MM.1S (cell line): ENCODE measurements around the gene SLC16A1.

Experiments used
- DNase-seq: peaks from one replicate; pipeline ENCODE4 v3.0.0-alpha.2; 2015
- H2AFZ ChIP-seq: fragments of 300-600 bp; sonication (generic); 2 replicates; pipeline ENCODE4 v1.6.0; 2016; ENCODE audit warnings: antibody characterized with exemption, low read length
- H3F3A ChIP-seq: fragments of 300-600 bp; sonication (generic); 2 replicates; pipeline ENCODE4 v1.6.1; 2016; ENCODE audit warnings: mild to moderate bottlenecking, antibody characterized with exemption, low read length, moderate library complexity, mixed read lengths; ENCODE audit not compliant: insufficient read depth
- H3K27ac ChIP-seq: fragments of 300-600 bp; sonication (generic); 2 replicates; pipeline ENCODE4 v1.5.1; 2016; ENCODE audit warnings: mild to moderate bottlenecking, low read length
- H3K27me3 ChIP-seq: fragments of 300-600 bp; sonication (generic); replicated peaks from 2 replicates; pipeline ENCODE4 v1.6.0; 2016; ENCODE audit warnings: low read length; ENCODE audit not compliant: insufficient read depth
- H3K36me3 ChIP-seq: fragments of 300-600 bp; sonication (generic); replicated peaks from 2 replicates; pipeline ENCODE4 v1.6.1; 2016; ENCODE audit warnings: mild to moderate bottlenecking, low read length, mixed read lengths; ENCODE audit not compliant: insufficient read depth
- H3K4me1 ChIP-seq: fragments of 300-600 bp; sonication (generic); 2 replicates; pipeline ENCODE4 v1.6.1; 2016; ENCODE audit warnings: low read length, mixed read lengths
- H3K4me2 ChIP-seq: fragments of 300-600 bp; sonication (generic); 2 replicates; pipeline ENCODE4 v1.6.0; 2016; ENCODE audit warnings: low read depth, low read length
- H3K4me3 ChIP-seq: fragments of 300-600 bp; sonication (generic); 2 replicates; pipeline ENCODE4 v1.5.1; 2016; ENCODE audit warnings: low read length, mixed read lengths
- H3K79me2 ChIP-seq: fragments of 300-600 bp; sonication (generic); 2 replicates; pipeline ENCODE4 v1.6.1; 2016; ENCODE audit warnings: mixed run types, low read length, mixed read lengths
- H3K9ac ChIP-seq: fragments of 300-600 bp; sonication (generic); 2 replicates; pipeline ENCODE4 v1.6.1; 2016; ENCODE audit warnings: low read length, mixed read lengths
- H3K9me2 ChIP-seq: fragments of 300-600 bp; sonication (generic); replicated peaks from 2 replicates; pipeline ENCODE4 v1.6.1; 2016; ENCODE audit warnings: mild to moderate bottlenecking, low read length, mixed read lengths; ENCODE audit not compliant: insufficient read depth
- H3K9me3 ChIP-seq: fragments of 300-600 bp; sonication (generic); replicated peaks from 2 replicates; pipeline ENCODE4 v1.6.1; 2016; ENCODE audit warnings: mild to moderate bottlenecking, low read length, mixed read lengths; ENCODE audit not compliant: insufficient read depth
- H4K20me1 ChIP-seq: fragments of 300-600 bp; sonication (generic); 2 replicates; pipeline ENCODE4 v1.6.1; 2016; ENCODE audit warnings: mild to moderate bottlenecking, low read length, moderate library complexity, mixed read lengths; ENCODE audit not compliant: insufficient read depth
- CTCF ChIP-seq: fragments of 300-600 bp; sonication (generic); IDR thresholded peaks from 2 replicates; pipeline ENCODE4 v1.5.1; 2016; ENCODE audit warnings: antibody characterized with exemption, low read length, mixed read lengths
- EZH2 ChIP-seq: fragments of 300-600 bp; sonication (generic); optimal IDR thresholded peaks from 2 replicates; pipeline ENCODE3; 2017; ENCODE audit warnings: low read depth, mild to moderate bottlenecking, antibody characterized with exemption, low read length, mixed read lengths
- EZH2phosphoT487 ChIP-seq: fragments of 300-600 bp; sonication (generic); IDR thresholded peaks from 2 replicates; pipeline ENCODE4 v1.6.1; 2018; ENCODE audit warnings: antibody characterized with exemption, low read length

Gene SLC16A1

GRCh38 chr1:112927462-112927990 is 28.5 kb downstream of the SLC16A1 start:
- Histone ChIP-seq H3K36me3 (no peaks in the 10 kb centered on the region), H3K4me2 (no peak overlapping the region), H4K20me1 (no peaks in the 10 kb centered on the region), H3K9me2 (no peaks in the 10 kb centered on the region), H3K27ac (no peak overlapping the region), H3K27me3 (no peaks in the 10 kb centered on the region), H3F3A (no peaks in the 10 kb centered on the region), H3K9me3 (no peaks in the 10 kb centered on the region), H3K9ac (no peak overlapping the region), H3K79me2 (peaks cover 24% of the 10 kb centered on the region), H2AFZ (no peak overlapping the region), H3K4me1 (no peaks in the 10 kb centered on the region), H3K4me3 (no peak overlapping the region)
- DNase-seq: no peak
- TF ChIP-seq EZH2phosphoT487: no peak
- no peak for TF ChIP-seq CTCF
- TF ChIP-seq EZH2: no peak

GRCh38 chr1:112926858-112927257 is 29.1 kb downstream of the SLC16A1 start:
- no peak overlapping the region for H3K9ac ChIP-seq
- no peaks in the 10 kb centered on the region for H3K4me1 ChIP-seq
- no peaks in the 10 kb centered on the region for H4K20me1 ChIP-seq
- H3K9me3 ChIP-seq: no peaks in the 10 kb centered on the region
- no peak for DNase-seq
- H2AFZ ChIP-seq: no peak overlapping the region
- H3K27me3 ChIP-seq: no peaks in the 10 kb centered on the region
- TF ChIP-seq CTCF (no peak), EZH2 (no peak), EZH2phosphoT487 (no peak)
- H3K4me2 ChIP-seq: no peak overlapping the region
- no peaks in the 10 kb centered on the region for H3F3A ChIP-seq
- no peak overlapping the region for H3K27ac ChIP-seq
- peaks cover 18% of the 10 kb centered on the region for H3K79me2 ChIP-seq
- no peaks in the 10 kb centered on the region for H3K36me3 ChIP-seq
- no peaks in the 10 kb centered on the region for H3K9me2 ChIP-seq
- H3K4me3 ChIP-seq: no peak overlapping the region

GRCh38 chr1:112925015-112925414 is 31.0 kb downstream of the SLC16A1 start:
- no peaks in the 10 kb centered on the region for H3K4me1 ChIP-seq
- DNase-seq: no peak
- H3K4me2 ChIP-seq: no peak overlapping the region
- H3K4me3 ChIP-seq: no peak overlapping the region
- no peak overlapping the region for H2AFZ ChIP-seq
- no peak overlapping the region for H3K27ac ChIP-seq
- H3K36me3 ChIP-seq: no peaks in the 10 kb centered on the region
- no peaks in the 10 kb centered on the region for H3F3A ChIP-seq
- no peaks in the 10 kb centered on the region for H3K27me3 ChIP-seq
- no peak for TF ChIP-seq EZH2
- TF ChIP-seq CTCF: no peak
- no peak for TF ChIP-seq EZH2phosphoT487
- no peaks in the 10 kb centered on the region for H3K9me3 ChIP-seq
- no peak overlapping the region for H3K9ac ChIP-seq
- H3K79me2 ChIP-seq: peaks cover 2% of the 10 kb centered on the region
- no peaks in the 10 kb centered on the region for H4K20me1 ChIP-seq
- H3K9me2 ChIP-seq: no peaks in the 10 kb centered on the region
